Right cardiac atrium (tissue), 5 donors: ENCODE measurements around the gene SLC11A1. TPM values are rescaled to one million over a fixed set of nuclear protein-coding genes. Genes with fewer than 3 reads are reported as not detected.

Source experiments
- ATAC-seq, 2 donors: fragments of 200-7000 bp; cut with Tn5 transposase; one replicate each; pipeline versions ENCODE4 v1.8.0 to v1.9.1; 2020; ENCODE audit warnings: moderate library complexity in 2 of 2, mild to moderate bottlenecking in 1 of 2
- DNase-seq, 3 donors: peaks; one replicate each; pipeline ENCODE4 v3.0.0-alpha.2; 2020
- H3K27ac ChIP-seq: one replicate; pipeline ENCODE4 v1.5.1; 2013; ENCODE audit warnings: mild to moderate bottlenecking, low read length, control low read depth, moderate library complexity
- H3K27me3 ChIP-seq: one replicate; pipeline ENCODE4 v1.6.1; 2013; ENCODE audit not compliant: control insufficient read depth, insufficient read depth
- H3K4me1 ChIP-seq: one replicate; pipeline ENCODE4 v1.6.1; 2013; ENCODE audit warnings: low read length; ENCODE audit not compliant: control insufficient read depth, insufficient read depth
- H3K4me3 ChIP-seq: one replicate; pipeline ENCODE4 v1.5.1; 2013; ENCODE audit warnings: low read length, control low read depth
- H3K9me3 ChIP-seq: one replicate; pipeline ENCODE4 v1.6.1; 2013; ENCODE audit warnings: low read length; ENCODE audit not compliant: control insufficient read depth
- WGBS: extraction: QIAGEN DNeasy Blood & Tissue Kit; methylation state at CpG from one replicate; pipeline ENCODE4 v1.1.7; 2013; 5-methylcytosine and 5-hydroxymethylcytosine counted together
- intact Hi-C, 4 donors: fragments of 100-400 bp; cut with DNase I; formaldehyde crosslinking; loops; one replicate each; pipeline versions ENCODE4 v1.11.0 to v1.14.0; 2022 to 2023
- polyA plus RNA-seq: library from polyadenylated mRNA; stranded (reverse); fragments of 200-250 nt; gene quantifications from one replicate; pipeline ENCODE4 v1.2.3, GENCODE V29; 2013
- total RNA-seq, 4 donors: library from RNA; stranded (reverse); fragmentation: NEBNext Ultra II Directional; extraction: Animal tissue kit (Norgen Biotek cat#: 25700); gene quantifications; one replicate each; pipeline ENCODE4 v1.2.1, GENCODE V29; 2021
- donor health status: healthy with polysubstance abuse.
- donor health status: DM: no; HTN: yes; CAD: no.
- donor health status: DM: no; HTN: no; CAD: no.
- donor health status: DM: no; HTN: yes; CAD: no; lungs with severe emphysema.
- donor health status: DM: yes; HTN: yes; CAD: no.

SLC11A1 gene
- total and polyA plus RNA-seq, 5 donors: 6.4 to 19.5 (median 13.8) TPM

- Histone ChIP-seq H3K27me3 (no peaks in the 10 kb centered on the region), H3K4me3 (no peak overlapping the region), H3K27ac (no peak overlapping the region), H3K4me1 (no peaks in the 10 kb centered on the region), H3K9me3 (no peaks in the 10 kb centered on the region)
- ATAC-seq: no peak
- intact Hi-C loops: no loop called here
- WGBS: 64% methylated on average over 11 of the region's 11 CpGs
- no peak for DNase-seq
These were observed 45.7 kb downstream of the SLC11A1 start for GRCh38 chr2:218427741-218428140.

DNA sequence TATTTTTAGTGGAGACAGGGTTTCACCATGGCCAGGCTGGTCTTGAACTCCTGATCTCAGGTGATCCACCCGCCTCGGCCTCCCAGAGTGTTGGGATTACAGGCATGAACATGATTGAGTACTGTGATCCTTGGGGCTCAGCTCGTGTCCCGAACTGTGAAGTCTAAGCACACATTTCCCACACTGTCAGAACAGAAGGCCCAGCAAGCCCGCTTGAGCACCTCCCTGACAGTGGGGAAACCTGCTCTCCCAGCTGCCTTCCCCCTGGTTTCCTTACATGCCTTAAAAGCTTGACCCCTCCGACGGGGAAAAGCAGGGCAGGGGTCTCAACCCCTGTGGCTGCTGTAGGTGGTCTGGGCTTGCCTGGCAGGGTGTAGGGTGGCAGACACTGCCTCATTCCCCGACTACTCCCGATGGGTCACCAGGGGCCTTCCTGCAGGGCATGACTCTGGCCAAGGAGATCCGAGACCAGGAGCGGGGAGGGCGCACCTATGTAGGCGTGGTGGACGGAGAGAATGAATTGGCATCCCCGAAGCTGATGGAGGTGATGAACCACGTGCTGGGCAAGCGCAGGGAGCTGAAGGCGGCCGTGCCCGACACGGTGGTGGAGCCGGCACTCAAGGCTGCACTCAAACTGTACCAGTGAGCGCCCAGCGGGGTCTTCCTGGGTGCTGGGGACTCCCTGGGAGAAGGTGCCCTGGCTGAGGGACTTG lies 46.9 kb downstream of the SLC11A1 start:
- WGBS: 92% methylated on average over 24 of the region's 24 CpGs
- Histone ChIP-seq H3K9me3 (no peaks in the 10 kb centered on the region), H3K4me3 (no peak overlapping the region), H3K27me3 (no peaks in the 10 kb centered on the region), H3K4me1 (no peaks in the 10 kb centered on the region), H3K27ac (no peak overlapping the region)
- no peak for ATAC-seq
- intact Hi-C loops: no loop called here
- no peak for DNase-seq

DNA sequence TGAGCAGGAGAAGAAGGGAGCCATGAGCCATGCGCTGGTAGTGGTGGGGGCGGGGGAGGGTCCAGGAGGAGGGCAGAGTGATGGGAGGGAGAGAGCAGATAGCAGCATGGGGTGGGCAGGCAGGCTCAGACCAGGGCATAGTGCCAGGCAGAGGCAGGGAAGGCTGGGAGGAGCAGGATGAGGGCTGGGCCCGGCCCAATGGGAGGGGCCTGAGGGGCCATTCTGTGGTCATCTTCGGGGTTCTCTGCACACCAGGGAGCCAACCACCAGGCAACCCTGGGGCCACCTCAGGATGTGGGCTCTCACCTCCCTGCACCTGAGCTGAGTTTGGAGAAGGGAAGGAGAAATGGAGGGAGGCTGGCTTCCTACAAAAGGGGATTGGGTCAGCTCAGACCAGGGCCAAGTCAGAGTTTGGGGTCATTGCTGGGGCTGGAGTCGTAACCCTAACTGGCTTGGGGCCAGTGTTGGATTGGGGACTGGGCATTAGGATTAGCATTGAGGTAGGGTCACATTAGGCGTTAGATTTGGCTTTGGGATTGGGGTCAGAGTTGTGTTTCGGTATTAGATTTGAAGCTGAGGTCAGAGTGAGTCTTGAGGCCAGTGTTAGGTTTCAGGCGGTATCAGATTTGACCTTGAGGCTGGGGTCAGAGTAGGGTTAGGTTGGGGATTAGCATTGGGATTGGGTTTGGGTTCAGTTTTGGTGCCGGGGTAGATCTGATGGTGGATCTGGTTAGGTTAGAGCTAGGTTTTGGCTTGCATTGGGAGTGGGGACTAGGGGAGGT lies 48.0 kb downstream of the SLC11A1 start:
- no peak for DNase-seq
- peak in 1 of 2 donors; percentile 34 for ATAC-seq
- 59% methylated on average over 9 of the region's 9 CpGs for WGBS

GRCh38 chr2:218430721-218431120 lies 48.6 kb downstream of the SLC11A1 start:
- H3K27ac ChIP-seq: no peak overlapping the region
- WGBS: 91% methylated on average over 11 of the region's 11 CpGs
- no peak overlapping the region for H3K4me3 ChIP-seq
- ATAC-seq (no peak), DNase-seq (no peak)
- no peaks in the 10 kb centered on the region for H3K4me1 ChIP-seq
- no peaks in the 10 kb centered on the region for H3K27me3 ChIP-seq
- H3K9me3 ChIP-seq: no peaks in the 10 kb centered on the region
- intact Hi-C loops: no loop called here

More for the DNA sequence above, 48.0 kb downstream of the SLC11A1 start:
- intact Hi-C loops: no loop called here
- no peaks in the 10 kb centered on the region for H3K27me3 ChIP-seq
- H3K4me1 ChIP-seq: no peaks in the 10 kb centered on the region
- no peak overlapping the region for H3K27ac ChIP-seq
- no peak overlapping the region for H3K4me3 ChIP-seq
- H3K9me3 ChIP-seq: no peaks in the 10 kb centered on the region

GRCh38 chr2:218431878-218432277 lies 49.8 kb downstream of the SLC11A1 start:
- intact Hi-C loops: no loop called here
- H3K27ac ChIP-seq: no peak overlapping the region
- no peaks in the 10 kb centered on the region for H3K27me3 ChIP-seq
- no peaks in the 10 kb centered on the region for H3K4me1 ChIP-seq
- no peaks in the 10 kb centered on the region for H3K9me3 ChIP-seq
- ATAC-seq (no peak), DNase-seq (no peak)
- WGBS: 78% methylated on average over 10 of the region's 10 CpGs
- no peak overlapping the region for H3K4me3 ChIP-seq

DNA sequence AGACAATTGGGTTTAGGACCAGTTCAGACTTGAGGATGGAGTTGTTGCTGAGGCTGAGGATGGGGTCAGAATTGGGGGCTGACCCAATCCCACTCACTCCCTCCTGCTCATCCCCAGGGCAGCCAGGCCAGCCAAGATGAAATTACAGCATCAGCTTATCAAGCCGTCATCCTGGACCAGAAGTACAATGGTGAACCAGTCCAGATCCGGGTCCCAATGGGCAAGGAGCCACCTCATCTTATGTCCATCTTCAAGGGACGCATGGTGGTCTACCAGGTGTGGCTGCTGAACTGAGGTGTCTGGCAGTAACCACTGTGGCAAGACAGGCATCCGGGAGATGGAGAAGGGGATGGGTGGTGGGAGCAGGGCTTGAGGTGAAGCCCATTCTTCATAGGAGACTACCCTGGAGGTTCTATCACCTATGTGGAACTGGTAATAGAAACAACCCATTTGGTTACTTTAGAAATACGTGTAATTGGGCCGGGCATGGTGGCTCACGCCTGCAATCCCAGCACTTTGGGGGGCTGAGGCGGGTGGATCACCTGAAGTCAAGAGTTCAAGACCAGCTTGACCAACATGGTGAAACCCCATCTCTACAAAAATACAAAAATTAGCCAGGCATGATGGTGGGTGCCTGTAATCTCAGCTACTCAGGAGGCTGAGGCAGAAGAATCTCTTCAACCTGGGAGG lies 50.7 kb downstream of the SLC11A1 start:
- DNase-seq (no peak), ATAC-seq (no peak)
- H3K4me1 ChIP-seq: no peaks in the 10 kb centered on the region
- intact Hi-C loops: no loop called here
- no peaks in the 10 kb centered on the region for H3K9me3 ChIP-seq
- H3K27me3 ChIP-seq: no peaks in the 10 kb centered on the region
- 90% methylated on average over 8 of the region's 8 CpGs for WGBS
- no peak overlapping the region for H3K27ac ChIP-seq
- H3K4me3 ChIP-seq: no peak overlapping the region

DNA sequence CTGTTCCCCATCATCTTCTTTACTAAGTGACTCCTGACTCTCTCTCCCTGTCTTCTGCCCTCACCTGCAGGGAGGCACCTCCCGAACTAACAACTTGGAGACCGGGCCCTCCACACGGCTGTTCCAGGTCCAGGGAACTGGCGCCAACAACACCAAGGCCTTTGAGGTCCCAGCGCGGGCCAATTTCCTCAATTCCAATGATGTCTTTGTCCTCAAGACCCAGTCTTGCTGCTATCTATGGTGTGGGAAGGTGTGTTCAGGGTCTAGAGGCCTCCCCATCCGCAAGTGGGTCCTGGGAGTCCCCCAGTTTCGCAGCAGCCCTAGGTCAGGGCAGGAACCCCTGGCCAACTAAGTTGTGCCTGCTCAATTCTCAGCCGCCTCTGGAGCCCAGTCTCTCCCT lies 52.4 kb downstream of the SLC11A1 start:
- no peak overlapping the region for H3K4me3 ChIP-seq
- no peaks in the 10 kb centered on the region for H3K4me1 ChIP-seq
- 93% methylated on average over 9 of the region's 9 CpGs for WGBS
- H3K27ac ChIP-seq: no peak overlapping the region
- DNase-seq (no peak), ATAC-seq (no peak)
- intact Hi-C loops: no loop called here
- H3K9me3 ChIP-seq: no peaks in the 10 kb centered on the region
- no peaks in the 10 kb centered on the region for H3K27me3 ChIP-seq

DNA sequence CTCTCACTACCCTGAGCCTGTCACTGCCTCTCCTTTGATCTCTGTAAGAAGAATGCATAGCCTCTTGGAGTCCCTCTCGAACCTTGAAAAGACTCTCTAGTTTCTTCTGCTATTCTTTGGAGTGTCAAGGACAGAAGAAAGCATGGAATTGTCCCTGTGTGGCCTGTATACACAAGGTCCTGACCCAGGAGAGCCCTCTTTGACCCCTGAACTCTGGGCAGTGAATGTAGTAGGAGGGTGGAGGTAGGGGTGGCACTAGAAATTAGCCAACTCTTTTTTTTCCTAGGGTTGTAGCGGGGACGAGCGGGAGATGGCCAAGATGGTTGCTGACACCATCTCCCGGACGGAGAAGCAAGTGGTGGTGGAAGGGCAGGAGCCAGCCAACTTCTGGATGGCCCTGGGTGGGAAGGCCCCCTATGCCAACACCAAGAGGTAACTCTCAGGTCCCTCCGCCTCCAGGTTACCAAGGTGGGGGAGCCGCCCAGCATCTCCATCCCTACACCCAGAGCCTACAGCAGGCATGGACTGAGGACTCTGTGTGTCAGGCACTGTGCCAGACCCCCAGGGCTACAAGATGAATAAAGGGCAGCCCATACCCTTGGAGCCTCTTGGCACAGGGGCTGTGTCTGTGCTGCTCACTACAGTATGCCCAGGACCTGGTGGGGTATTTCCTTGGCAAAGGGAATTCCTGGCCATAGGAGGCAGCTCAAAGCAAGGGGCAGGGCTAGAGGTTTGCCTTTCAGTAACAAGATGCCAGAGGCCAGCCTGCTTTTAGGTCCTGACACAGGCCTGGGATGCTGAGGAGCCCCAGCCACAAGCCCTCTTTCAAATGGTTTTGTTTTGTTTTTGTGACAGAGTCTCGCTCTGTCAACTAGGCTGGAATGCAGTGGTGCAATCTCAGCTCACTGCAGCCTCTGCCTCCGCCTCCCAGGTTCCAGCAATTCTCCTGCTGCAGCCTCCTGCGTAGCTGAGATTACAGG lies 53.2 kb downstream of the SLC11A1 start:
- Histone ChIP-seq H3K27ac (no peak overlapping the region), H3K4me1 (no peaks in the 10 kb centered on the region), H3K27me3 (no peaks in the 10 kb centered on the region), H3K4me3 (no peak overlapping the region), H3K9me3 (no peaks in the 10 kb centered on the region)
- 92% methylated on average over 11 of the region's 11 CpGs for WGBS
- intact Hi-C loops: no loop called here
- DNase-seq (no peak), ATAC-seq (no peak)

DNA sequence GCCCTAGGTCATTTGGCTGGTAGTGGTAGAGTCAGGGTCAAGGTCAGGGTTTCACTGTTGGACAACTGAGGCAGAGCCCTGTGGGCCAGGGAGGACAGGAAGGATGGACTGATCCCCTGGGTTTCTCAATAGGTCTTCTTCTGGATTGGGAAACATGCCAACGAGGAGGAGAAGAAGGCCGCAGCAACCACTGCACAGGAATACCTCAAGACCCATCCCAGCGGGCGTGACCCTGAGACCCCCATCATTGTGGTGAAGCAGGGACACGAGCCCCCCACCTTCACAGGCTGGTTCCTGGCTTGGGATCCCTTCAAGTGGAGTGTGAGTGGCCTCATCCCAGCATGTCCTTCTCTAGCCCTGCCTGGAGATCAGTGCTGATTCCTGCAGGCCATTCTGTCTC lies 54.9 kb downstream of the SLC11A1 start:
- H3K4me3 ChIP-seq: no peak overlapping the region
- H3K27ac ChIP-seq: no peak overlapping the region
- WGBS: 96% methylated on average over 5 of the region's 5 CpGs
- no peaks in the 10 kb centered on the region for H3K27me3 ChIP-seq
- no peaks in the 10 kb centered on the region for H3K9me3 ChIP-seq
- DNase-seq: no peak
- no peaks in the 10 kb centered on the region for H3K4me1 ChIP-seq
- ATAC-seq: no peak
- intact Hi-C loops: no loop called here

DNA sequence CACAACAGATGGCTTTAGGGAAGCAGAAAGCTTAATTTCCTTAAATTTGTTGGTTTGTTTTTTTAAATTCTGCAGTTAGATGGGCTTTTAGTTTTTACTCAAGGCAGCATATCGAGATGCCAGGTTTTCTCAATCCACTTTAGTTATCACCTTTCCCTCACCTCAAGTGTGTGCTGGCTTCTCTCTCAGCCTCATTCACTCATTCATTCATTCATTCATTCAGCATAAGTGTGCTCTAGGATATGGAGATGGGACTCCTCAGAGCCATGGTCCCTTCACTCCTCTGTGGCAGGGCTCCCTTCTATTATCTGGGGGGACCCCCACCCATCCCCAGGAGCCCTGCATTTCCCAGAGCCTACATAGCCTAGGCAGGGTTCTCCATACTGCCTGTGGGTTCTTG lies 55.9 kb downstream of the SLC11A1 start:
- Histone ChIP-seq H3K27me3 (no peaks in the 10 kb centered on the region), H3K4me1 (no peaks in the 10 kb centered on the region), H3K9me3 (no peaks in the 10 kb centered on the region), H3K4me3 (no peak overlapping the region), H3K27ac (no peak overlapping the region)
- 91% methylated on average over 1 of the region's 1 CpG for WGBS
- ATAC-seq: peak in 1 of 2 donors; percentile 14
- no peak for DNase-seq
- intact Hi-C loops: no loop called here
